Parathyroid adenoma (tissue), 2 donors: ENCODE data around the gene SLAMF1.

Experiments
- H2AFZ ChIP-seq: fragments of 300-600 bp; sonication (generic); one replicate; pipeline ENCODE4 v1.7.0; 2017; ENCODE audit warnings: antibody characterized with exemption, mild to moderate bottlenecking
- H3K27ac ChIP-seq: fragments of 300-600 bp; sonication (generic); one replicate; pipeline ENCODE4 v1.7.0; 2017
- H3K27me3 ChIP-seq: fragments of 300-600 bp; sonication (generic); one replicate; pipeline ENCODE4 v1.7.0; 2017; ENCODE audit warnings: low read length; ENCODE audit not compliant: control insufficient read depth, insufficient read depth
- H3K36me3 ChIP-seq: fragments of 300-600 bp; sonication (generic); one replicate; pipeline ENCODE4 v1.7.0; 2017; ENCODE audit warnings: low read length; ENCODE audit not compliant: control insufficient read depth, insufficient read depth
- H3K4me1 ChIP-seq: fragments of 300-600 bp; sonication (generic); one replicate; pipeline ENCODE4 v1.7.0; 2017; ENCODE audit warnings: control low read depth
- H3K4me2 ChIP-seq: fragments of 300-600 bp; sonication (generic); one replicate; pipeline ENCODE4 v1.7.0; 2017; ENCODE audit warnings: low read length
- H3K4me3 ChIP-seq: fragments of 300-600 bp; sonication (generic); one replicate; pipeline ENCODE4 v1.7.0; 2017; ENCODE audit warnings: low read depth, low read length
- H3K79me2 ChIP-seq: fragments of 300-600 bp; sonication (generic); one replicate; pipeline ENCODE4 v1.7.0; 2017; ENCODE audit warnings: control low read depth
- H3K9ac ChIP-seq: fragments of 300-600 bp; sonication (generic); one replicate; pipeline ENCODE4 v1.7.0; 2017; ENCODE audit warnings: mild to moderate bottlenecking
- H3K9me3 ChIP-seq: fragments of 300-600 bp; sonication (generic); one replicate; pipeline ENCODE4 v1.7.0; 2017; ENCODE audit warnings: low read length; ENCODE audit not compliant: control insufficient read depth
- TF ChIP-seq, protein P1 (sequence below): fragments of 300-600 bp; sonication (generic); IDR thresholded peaks from one replicate; pipeline ENCODE4 v1.7.0; 2017; ENCODE audit warnings: antibody characterized with exemption, mild to moderate bottlenecking
- donor health status: primary hyperparathyroidism.

The SLAMF1 gene

GRCh38 chr1:160658162-160658813 is 11.4 kb upstream of the SLAMF1 start:
- Histone ChIP-seq H3K4me2 (no peak overlapping the region), H2AFZ (no peak overlapping the region), H3K27me3 (no peaks in the 10 kb centered on the region), H3K9ac (no peak overlapping the region), H3K4me1 (no peaks in the 10 kb centered on the region), H3K27ac (no peak overlapping the region), H3K9me3 (no peaks in the 10 kb centered on the region), H3K4me3 (no peak overlapping the region), H3K79me2 (no peaks in the 10 kb centered on the region), H3K36me3 (no peaks in the 10 kb centered on the region)
- TF ChIP-seq, protein P1, sequence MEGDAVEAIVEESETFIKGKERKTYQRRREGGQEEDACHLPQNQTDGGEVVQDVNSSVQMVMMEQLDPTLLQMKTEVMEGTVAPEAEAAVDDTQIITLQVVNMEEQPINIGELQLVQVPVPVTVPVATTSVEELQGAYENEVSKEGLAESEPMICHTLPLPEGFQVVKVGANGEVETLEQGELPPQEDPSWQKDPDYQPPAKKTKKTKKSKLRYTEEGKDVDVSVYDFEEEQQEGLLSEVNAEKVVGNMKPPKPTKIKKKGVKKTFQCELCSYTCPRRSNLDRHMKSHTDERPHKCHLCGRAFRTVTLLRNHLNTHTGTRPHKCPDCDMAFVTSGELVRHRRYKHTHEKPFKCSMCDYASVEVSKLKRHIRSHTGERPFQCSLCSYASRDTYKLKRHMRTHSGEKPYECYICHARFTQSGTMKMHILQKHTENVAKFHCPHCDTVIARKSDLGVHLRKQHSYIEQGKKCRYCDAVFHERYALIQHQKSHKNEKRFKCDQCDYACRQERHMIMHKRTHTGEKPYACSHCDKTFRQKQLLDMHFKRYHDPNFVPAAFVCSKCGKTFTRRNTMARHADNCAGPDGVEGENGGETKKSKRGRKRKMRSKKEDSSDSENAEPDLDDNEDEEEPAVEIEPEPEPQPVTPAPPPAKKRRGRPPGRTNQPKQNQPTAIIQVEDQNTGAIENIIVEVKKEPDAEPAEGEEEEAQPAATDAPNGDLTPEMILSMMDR, result no peak

GRCh38 chr1:160657250-160657781 is 10.5 kb upstream of the SLAMF1 start:
- H3K36me3 ChIP-seq, result no peaks in the 10 kb centered on the region
- no peaks in the 10 kb centered on the region for H3K9me3 ChIP-seq
- no peak overlapping the region for H2AFZ ChIP-seq
- H3K4me3 ChIP-seq, result no peak overlapping the region
- no peak overlapping the region for H3K4me2 ChIP-seq
- no peaks in the 10 kb centered on the region for H3K27me3 ChIP-seq
- no peak overlapping the region for H3K9ac ChIP-seq
- TF ChIP-seq, protein P1, result no peak
- H3K4me1 ChIP-seq, result no peaks in the 10 kb centered on the region
- no peak overlapping the region for H3K27ac ChIP-seq
- H3K79me2 ChIP-seq, result no peaks in the 10 kb centered on the region

- no peaks in the 10 kb centered on the region for H3K79me2 ChIP-seq
- no peaks in the 10 kb centered on the region for H3K27me3 ChIP-seq
- H3K4me2 ChIP-seq, result no peak overlapping the region
- TF ChIP-seq, protein P1, result no peak
- no peak overlapping the region for H3K27ac ChIP-seq
- H2AFZ ChIP-seq, result no peak overlapping the region
- H3K9ac ChIP-seq, result no peak overlapping the region
- H3K36me3 ChIP-seq, result no peaks in the 10 kb centered on the region
- no peaks in the 10 kb centered on the region for H3K9me3 ChIP-seq
- H3K4me3 ChIP-seq, result no peak overlapping the region
- no peaks in the 10 kb centered on the region for H3K4me1 ChIP-seq
Measured at GRCh38 chr1:160656737-160657136, 9.9 kb upstream of the SLAMF1 start.

DNA sequence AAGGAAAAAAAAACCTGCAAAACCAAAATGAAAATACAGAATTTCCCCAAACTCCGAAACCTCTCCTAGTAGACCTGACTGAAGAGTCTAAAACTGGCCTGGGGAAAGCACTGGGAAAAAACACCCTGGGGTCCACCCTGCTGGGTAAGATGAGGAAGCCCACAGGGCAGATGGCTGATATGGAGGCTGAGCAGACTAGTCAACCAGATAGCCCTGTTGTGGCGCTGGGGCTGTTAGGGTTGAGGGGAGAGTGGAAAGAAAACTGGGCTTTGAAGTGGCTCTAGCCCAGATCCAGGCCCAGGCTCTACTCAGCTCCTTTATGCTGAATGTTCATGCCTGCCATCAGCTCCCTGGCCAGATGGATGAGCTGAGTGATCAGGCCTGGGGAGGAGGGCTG is 6.8 kb upstream of the SLAMF1 start:
- Histone ChIP-seq H3K9me3 (no peaks in the 10 kb centered on the region), H3K27me3 (no peaks in the 10 kb centered on the region), H3K9ac (no peak overlapping the region), H3K4me1 (no peaks in the 10 kb centered on the region), H3K36me3 (no peaks in the 10 kb centered on the region), H2AFZ (no peak overlapping the region), H3K4me2 (no peak overlapping the region), H3K79me2 (no peaks in the 10 kb centered on the region), H3K27ac (no peak overlapping the region), H3K4me3 (no peak overlapping the region)
- TF ChIP-seq, protein P1, result no peak
